HPDE6-E6E7 (cell line): ENCODE measurements around the gene CHD2.
A peak's percentile ranks its signal among the peaks of the same experiment; 100 is the strongest.

Experiments
- DNase-seq: peaks from one replicate; pipeline ENCODE4 v3.0.0; 2011; ENCODE audit warnings: missing footprints; ENCODE audit errors: extremely low spot score

The CHD2 gene

GRCh38 chr15:92885224-92886041, 14.7 kb upstream of the CHD2 start:
- DNase-seq, result no peak

- no peak for DNase-seq
Observed at GRCh38 chr15:92886042-92886537, 14.0 kb upstream of the CHD2 start.

GRCh38 chr15:92886815-92887214, 13.3 kb upstream of the CHD2 start:
- no peak for DNase-seq

GRCh38 chr15:92887869-92888268, 12.3 kb upstream of the CHD2 start:
- no peak for DNase-seq

- DNase-seq, result no peak
Observed at GRCh38 chr15:92889390-92890107, 10.6 kb upstream of the CHD2 start.

GRCh38 chr15:92891533-92892200, 8.5 kb upstream of the CHD2 start:
- no peak for DNase-seq

- no peak for DNase-seq
Observed at GRCh38 chr15:92892201-92892555, 7.9 kb upstream of the CHD2 start.

- DNase-seq, result no peak
Observed at GRCh38 chr15:92893200-92893599, 6.9 kb upstream of the CHD2 start.

GRCh38 chr15:92896561-92896960, 3.6 kb upstream of the CHD2 start:
- DNase-seq, result no peak

GRCh38 chr15:92897620-92898019, 2.5 kb upstream of the CHD2 start:
- DNase-seq, result no peak

- DNase-seq, result no peak
Observed at GRCh38 chr15:92898988-92899582, 1.0 kb upstream of the CHD2 start.

GRCh38 chr15:92899601-92899947, 550 bp upstream of the CHD2 start:
- no peak for DNase-seq

- DNase-seq, result no peak
Observed at GRCh38 chr15:92900731-92901071, 577 bp downstream of the CHD2 start.

- DNase-seq, result no peak
Observed at GRCh38 chr15:92901072-92901761, 1.1 kb downstream of the CHD2 start.

- no peak for DNase-seq
Observed at GRCh38 chr15:92901995-92902394, 1.9 kb downstream of the CHD2 start.

- no peak for DNase-seq
Observed at GRCh38 chr15:92902737-92903593, 2.8 kb downstream of the CHD2 start.

GRCh38 chr15:92903631-92903965, 3.5 kb downstream of the CHD2 start:
- no peak for DNase-seq

GRCh38 chr15:92903966-92904721, 4.0 kb downstream of the CHD2 start:
- peak; percentile 71 for DNase-seq

GRCh38 chr15:92904722-92905571, 4.8 kb downstream of the CHD2 start:
- DNase-seq, result no peak
